T-helper 2 cell treated with Interferon-gamma antibody and Interleukin-4, amounts not matched to agents 100 ng/mL and 5 ng/mL, for 36 hours (primary cell): ENCODE measurements around the gene THBD. TPM values are rescaled to one million over a fixed set of nuclear protein-coding genes. Genes with fewer than 3 reads are reported as not detected.

Experiments used
- intact Hi-C: fragments of 100-400 bp; cut with micrococcal nuclease; formaldehyde crosslinking; loops from one replicate; pipeline ENCODE4 v1.15.1; 2023
- total RNA-seq: library from RNA; stranded (reverse); gene quantifications from 2 replicates; pipeline ENCODE4 v1.2.3, GENCODE V29; 2022

Gene THBD
- total RNA-seq, result not detected in 2 replicates

- intact Hi-C loops, result loop anchor here (1.0 kb wide), 2 partner anchors 186 to 313 kb away; partner anchors contain the start of gene GZF1
These were observed at the start of gene THBD for GRCh38 chr20:23049201-23050075. Gene THBD (minus strand): TSS chr20:23049672. CDS start chr20:23049504, 168 bp downstream.

- intact Hi-C loops, result no loop called here
These were observed 48.4 kb upstream of the THBD start for GRCh38 chr20:23097636-23098580.

- intact Hi-C loops, result no loop called here
These were observed 47.6 kb upstream of the THBD start for GRCh38 chr20:23096986-23097520.

- intact Hi-C loops, result no loop called here
These were observed 46.6 kb upstream of the THBD start for GRCh38 chr20:23096097-23096496.

DNA sequence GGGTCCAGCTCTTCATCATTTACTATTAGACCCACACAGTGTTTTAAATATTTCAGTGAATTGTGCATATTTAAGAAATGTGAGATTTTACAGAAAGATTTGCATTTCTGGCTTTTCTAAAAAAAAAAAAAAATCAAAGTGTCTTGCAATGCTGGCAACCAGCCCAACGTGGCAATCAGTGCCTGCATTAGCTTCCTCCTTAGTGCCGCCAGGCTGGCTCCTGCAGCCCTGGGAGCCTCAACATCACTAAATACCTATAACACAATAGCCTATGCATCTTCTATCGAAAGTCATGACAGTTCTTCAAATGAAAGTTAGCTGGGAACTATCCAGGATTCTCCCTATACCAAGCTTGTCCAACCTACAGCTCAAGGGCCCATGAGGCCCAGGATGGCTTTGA lies 46.0 kb upstream of the THBD start:
- intact Hi-C loops, result no loop called here

GRCh38 chr20:23094927-23095326 lies 45.5 kb upstream of the THBD start:
- intact Hi-C loops, result no loop called here

DNA sequence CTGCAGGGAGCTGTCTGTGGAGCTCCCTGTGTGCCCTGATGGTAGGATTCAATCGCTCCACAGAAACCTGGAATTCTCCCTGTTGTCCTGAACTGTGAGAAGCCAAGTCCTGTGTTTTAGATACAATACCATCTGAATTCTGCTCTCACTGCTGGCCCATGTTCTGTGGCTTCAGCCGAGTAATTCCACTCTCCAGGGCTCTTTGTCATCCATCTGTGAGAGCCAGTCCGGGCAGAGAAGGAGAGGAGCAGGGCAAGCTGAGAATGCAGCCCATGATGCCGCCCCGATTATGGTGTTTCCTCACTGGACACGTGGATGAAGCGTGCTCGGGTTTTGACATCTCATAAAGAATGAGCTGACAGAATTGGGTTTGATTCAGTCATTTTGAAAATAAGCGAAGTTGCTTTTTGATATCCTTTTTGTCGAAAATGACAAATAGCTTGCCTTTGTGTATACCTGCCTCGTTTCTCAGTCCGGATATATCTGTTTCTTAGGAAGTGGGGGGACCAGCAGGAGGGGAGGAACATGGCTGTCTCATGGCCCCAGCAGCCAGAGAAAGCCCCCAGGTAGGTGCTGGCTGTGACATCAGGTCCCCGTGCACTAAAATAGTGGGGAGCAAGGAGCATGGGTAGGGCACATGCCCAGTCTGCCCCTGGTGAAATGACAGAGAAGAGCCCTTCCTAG lies 44.9 kb upstream of the THBD start:
- intact Hi-C loops, result no loop called here

DNA sequence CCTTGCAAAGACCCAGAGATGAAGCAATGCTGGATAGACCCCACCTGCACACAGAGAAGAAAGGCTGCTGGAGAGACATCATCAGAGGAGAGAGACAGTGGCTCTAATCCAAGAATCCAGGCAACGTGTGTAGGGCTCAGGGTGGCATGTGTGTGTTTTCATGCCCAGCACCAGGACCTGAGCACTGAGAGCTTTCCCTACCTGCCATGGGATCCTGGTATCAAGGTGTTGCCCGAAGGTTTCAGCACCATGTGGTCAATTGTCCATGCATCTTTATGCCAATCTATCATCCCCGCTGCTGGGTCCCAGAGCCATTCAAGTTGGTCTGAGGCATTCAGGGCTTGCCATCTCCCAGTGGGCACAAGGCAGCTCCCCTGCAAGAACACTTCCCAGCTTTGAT lies 44.1 kb upstream of the THBD start:
- intact Hi-C loops, result no loop called here

GRCh38 chr20:23092861-23093495 lies 43.5 kb upstream of the THBD start:
- intact Hi-C loops, result no loop called here

GRCh38 chr20:23092384-23092756 lies 42.9 kb upstream of the THBD start:
- intact Hi-C loops, result no loop called here

- intact Hi-C loops, result no loop called here
These were observed 42.4 kb upstream of the THBD start for GRCh38 chr20:23091721-23092383.

GRCh38 chr20:23090878-23091277 lies 41.4 kb upstream of the THBD start:
- intact Hi-C loops, result no loop called here

GRCh38 chr20:23090147-23090546 lies 40.7 kb upstream of the THBD start:
- intact Hi-C loops, result no loop called here

DNA sequence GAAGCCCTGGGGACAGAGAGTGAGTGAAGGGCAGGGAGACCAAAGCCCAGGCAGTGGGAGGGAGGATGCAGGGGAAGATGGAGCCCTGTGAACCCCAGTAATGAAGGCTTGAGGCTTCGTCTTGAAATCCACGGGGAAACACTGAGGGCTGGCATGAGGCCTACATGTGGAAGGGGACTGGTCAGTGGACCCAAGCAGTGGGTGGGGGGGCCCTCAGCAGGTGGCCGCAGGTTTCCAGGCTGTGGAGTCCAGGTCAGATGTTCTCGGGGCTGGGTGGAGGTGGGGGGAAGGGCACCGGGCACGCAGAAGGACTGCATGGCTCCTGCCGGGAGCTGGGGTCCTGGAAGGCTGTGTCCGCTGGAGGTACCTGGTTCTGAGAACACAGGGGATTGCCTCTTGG lies 39.4 kb upstream of the THBD start:
- intact Hi-C loops, result no loop called here

DNA sequence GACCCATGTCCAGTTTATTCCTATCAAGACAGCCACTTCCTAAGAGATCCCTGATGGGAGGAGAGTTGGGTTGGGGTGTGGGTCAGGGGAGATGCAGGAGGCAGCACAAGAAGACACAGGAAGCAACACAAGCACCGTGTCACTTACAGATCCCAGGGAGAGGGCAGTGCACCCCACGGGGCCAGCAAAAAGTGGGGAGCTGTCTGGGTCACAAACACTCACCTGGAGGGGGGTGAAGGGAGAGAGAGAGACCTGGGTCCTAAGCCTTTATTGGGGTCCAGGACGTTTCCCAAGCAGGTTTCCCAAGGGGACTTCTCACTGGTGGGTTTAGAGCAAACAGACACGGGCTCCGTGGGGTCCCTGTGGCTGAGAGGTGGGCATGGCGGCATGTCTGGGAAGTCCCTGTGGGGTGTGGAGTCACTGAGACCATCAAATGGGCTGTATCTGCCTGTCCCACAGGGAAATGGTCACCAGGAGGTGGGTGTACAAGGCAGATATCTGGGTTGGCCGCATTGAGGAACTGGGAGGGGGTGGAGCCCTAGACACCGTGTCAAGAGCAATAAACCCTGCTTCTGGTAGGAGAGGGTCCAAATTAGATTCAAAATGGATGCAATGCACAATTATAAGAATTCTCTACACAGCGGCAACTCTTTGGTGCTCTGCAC lies 38.2 kb upstream of the THBD start:
- intact Hi-C loops, result no loop called here

- intact Hi-C loops, result no loop called here
These were observed 37.5 kb upstream of the THBD start for GRCh38 chr20:23086931-23087411.

DNA sequence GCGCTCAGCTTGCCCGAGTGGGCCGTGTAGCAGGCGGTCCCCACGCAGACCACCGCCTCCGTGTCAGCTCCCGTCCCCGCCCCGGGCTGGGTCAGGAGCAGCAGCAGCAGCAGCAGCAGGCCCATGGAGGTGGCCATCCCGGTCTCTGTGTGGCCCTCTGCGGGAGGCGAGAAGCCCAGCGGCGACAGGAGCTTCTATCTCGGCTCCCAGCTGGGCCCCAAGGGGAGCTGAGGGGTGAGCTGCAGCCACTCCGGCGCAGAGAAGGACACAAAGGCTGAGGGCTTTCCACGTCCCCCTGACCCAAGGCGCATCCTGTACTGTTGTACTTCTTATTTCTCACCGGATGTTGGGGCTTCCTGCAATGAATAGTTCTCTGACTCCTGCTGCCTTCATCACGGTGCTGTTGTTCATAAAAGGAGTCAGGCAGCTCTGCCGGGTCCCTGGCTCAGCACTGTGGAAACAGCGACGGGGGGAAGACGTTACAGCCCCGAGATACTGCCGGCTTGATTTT lies 36.6 kb upstream of the THBD start, which contains the start of gene CD93:
Gene CD93, minus strand, starts transcription at position 269 of the 511 bp plus-strand sequence. Its CDS starts 132 bp downstream, at position 137.
- intact Hi-C loops, result no loop called here

DNA sequence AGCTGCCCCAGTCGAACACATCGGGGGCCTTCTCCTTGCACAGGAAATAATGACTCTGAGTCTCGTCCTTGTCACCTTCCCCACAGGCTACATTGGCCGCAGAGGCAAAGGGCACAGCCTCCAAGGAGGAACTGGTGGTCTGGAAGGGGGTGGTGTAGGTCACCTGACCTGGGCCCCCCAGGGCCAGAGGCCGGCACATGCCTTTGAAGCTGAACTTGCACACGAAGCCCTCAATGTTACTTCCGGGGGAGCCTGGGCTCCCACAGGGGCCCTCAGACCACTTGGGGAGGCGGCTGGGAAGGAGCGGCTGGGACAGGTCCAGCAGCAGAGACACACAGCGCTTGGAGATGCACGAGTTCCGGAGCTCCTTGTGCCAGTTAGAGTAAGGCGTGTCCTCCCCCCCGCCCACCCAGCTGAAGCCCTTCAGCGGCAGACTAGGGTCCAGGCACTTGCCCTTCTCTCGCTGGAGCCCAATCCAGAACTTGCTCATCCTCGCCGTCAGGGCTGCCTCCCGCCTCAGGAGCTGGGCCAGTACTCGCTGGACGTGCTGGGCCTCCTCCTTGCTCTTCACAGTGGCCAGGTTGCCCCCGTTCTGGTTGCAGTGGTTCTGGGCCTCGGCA lies 36.1 kb upstream of the THBD start:
- intact Hi-C loops, result no loop called here
